ENCODE results near the gene TRNP1. TPM values are rescaled to one million over a fixed set of nuclear protein-coding genes. Genes with fewer than 3 reads are reported as not detected.

TRNP1 gene
- total RNA-seq: under 1 TPM in 1 of 2 experiments, not detected in 1; 0.20 TPM

GRCh38 chr1:26993237-26994019 is at the start of gene TRNP1:
TRNP1 (plus strand) TSS chr1:26993692; CDS start chr1:26993787, 95 bp downstream.

GRCh38 chr1:26959722-26960624 is 33.5 kb upstream of the TRNP1 start, which contains the start of gene KDF1:
KDF1 (minus strand) TSS chr1:26960468; CDS start chr1:26952380, 8,088 bp downstream.

Other genes starting within 250 kb of the TRNP1 start
- 10 to 100 TPM; 24.4 TPM for gene PIGV, start 205.7 kb upstream of the TRNP1 start, total RNA-seq
- gene ZDHHC18, start 167.0 kb upstream of the TRNP1 start, total RNA-seq: 10 to 100 TPM; 53.5 to 55.1 TPM
- gene SFN, start 130.5 kb upstream of the TRNP1 start, total RNA-seq: 1 to 10 TPM; 5.2 to 5.6 TPM
- 10 to 100 TPM; 27.9 to 29.4 TPM for gene GPN2, start 103.4 kb upstream of the TRNP1 start, total RNA-seq
- 10 to 100 TPM; 14.7 to 16.0 TPM for gene GPATCH3, start 93.2 kb upstream of the TRNP1 start, total RNA-seq
- gene NR0B2, start 79.7 kb upstream of the TRNP1 start, total RNA-seq: not detected
- gene NUDC, start 71.9 kb upstream of the TRNP1 start, total RNA-seq: 10 to 100 TPM; 47.1 to 48.5 TPM
- under 1 TPM; 0.25 to 0.41 TPM for gene KDF1, start 33.2 kb upstream of the TRNP1 start, total RNA-seq
- gene TENT5B, start 19.2 kb downstream of the TRNP1 start, total RNA-seq: not detected
- 10 to 100 TPM; 21.8 to 24.2 TPM for gene SLC9A1, start 161.4 kb downstream of the TRNP1 start, total RNA-seq
- 10 to 100 TPM; 40.6 to 41.0 TPM for gene WDTC1, start 240.9 kb downstream of the TRNP1 start, total RNA-seq